Measurements from ENCODE around the gene TLX2. TPM values are rescaled to one million over a fixed set of nuclear protein-coding genes. Genes with fewer than 3 reads are reported as not detected.

Gene TLX2
- total RNA-seq, 1 experiment from 2014 or later, result not detected

DNA sequence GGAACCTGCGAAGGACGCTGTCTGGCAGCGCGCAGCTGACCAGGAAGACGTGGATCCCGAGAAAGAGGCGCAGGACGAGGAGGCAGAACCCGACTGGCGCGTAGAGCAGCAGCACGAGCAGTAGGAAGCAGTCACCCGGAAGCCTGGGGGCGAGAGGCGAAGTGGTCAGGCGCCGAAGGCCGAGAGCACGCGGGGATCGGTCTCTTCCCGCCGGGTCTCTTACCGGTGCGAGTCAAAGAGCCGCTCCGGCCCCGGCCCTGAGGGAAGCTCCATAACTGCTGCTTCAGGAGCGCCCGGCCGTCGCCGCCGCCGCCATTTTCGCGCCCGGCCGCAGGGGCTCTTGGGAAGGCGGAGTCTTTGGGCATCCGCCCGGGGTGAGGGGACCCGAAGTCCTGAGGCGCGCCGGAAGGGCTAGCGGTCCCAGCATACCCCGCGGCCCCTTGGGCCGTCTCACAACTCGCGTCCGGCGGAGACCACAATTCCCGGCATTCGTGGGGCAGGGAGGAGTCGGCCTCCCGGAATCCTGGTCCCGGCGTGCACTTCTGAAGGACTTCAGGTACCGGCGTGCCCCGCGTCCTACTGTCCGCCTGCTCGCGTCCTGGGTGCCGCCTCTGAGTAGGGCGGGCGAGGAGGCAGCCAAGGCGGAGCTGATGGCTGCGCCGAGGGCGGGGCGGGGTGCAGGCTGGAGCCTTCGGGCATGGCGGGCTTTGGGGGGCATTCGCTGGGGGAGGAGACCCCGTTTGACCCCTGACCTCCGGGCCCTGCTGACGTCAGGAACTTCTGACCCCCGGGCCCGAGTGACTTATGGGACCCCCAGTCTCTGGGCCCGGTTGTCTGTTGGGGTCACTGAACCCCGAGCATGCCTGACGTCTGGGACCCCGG is 15.3 kb downstream of the TLX2 start, which contains the start of the genes AUP1 and HTRA2:
Gene AUP1 (minus strand): TSS at position 350 of the 882 bp plus-strand sequence. CDS start 77 bp downstream, at position 273.
Gene HTRA2 (plus strand): TSS at position 577 of the 882 bp plus-strand sequence. CDS start 74 bp downstream, at position 651.
- no peaks in the 10 kb centered on the region for H3K27me3 ChIP-seq (replicated peaks; ENCODE audit: insufficient read depth, low read depth, low read length, poor library complexity)
- H3K36me3 ChIP-seq (ENCODE audit: insufficient read depth, low read length, poor library complexity, severe bottlenecking), result peaks cover 30% of the 10 kb centered on the region
- peaks cover 16% of the 10 kb centered on the region for H3K4me1 ChIP-seq (ENCODE audit: insufficient read depth, low read length, poor library complexity, severe bottlenecking)
- CTCF ChIA-PET, result no interaction called here
- no TSS peak for BruUV-seq (replicated peaks)
- POLR2A ChIA-PET (ENCODE audit: low non-redundant PET), result interaction anchor here (0.5 kb wide), 1 partner anchor 55 kb away, joined by 7 read pairs; no protein-coding TSS in a partner anchor
- peak within 1 kb of the TSS; percentile 97 for H3K4me3 ChIP-seq (ENCODE audit: low read depth, low read length, poor library complexity, severe bottlenecking)
- intact Hi-C loops (cut with micrococcal nuclease; ENCODE audit: unreplicated experiment), result loop anchor here (2.0 to 10.0 kb wide), 4 partner anchors 23 to 277 kb away; partner anchors contain the start of genes CCDC142, PCGF1 and TTC31
- DNase-seq (ENCODE audit: low spot score), result peak; percentile 100
- H3K9me3 ChIP-seq (ENCODE audit: low read depth, low read length, poor library complexity, severe bottlenecking), result no peaks in the 10 kb centered on the region
- TF ChIP-seq EZH2 (IDR thresholded peaks at IDR 0.05; ENCODE audit: borderline replicate concordance, low read depth, low read length, poor library complexity, severe bottlenecking), result no peak
- TF ChIP-seq, protein P1, sequence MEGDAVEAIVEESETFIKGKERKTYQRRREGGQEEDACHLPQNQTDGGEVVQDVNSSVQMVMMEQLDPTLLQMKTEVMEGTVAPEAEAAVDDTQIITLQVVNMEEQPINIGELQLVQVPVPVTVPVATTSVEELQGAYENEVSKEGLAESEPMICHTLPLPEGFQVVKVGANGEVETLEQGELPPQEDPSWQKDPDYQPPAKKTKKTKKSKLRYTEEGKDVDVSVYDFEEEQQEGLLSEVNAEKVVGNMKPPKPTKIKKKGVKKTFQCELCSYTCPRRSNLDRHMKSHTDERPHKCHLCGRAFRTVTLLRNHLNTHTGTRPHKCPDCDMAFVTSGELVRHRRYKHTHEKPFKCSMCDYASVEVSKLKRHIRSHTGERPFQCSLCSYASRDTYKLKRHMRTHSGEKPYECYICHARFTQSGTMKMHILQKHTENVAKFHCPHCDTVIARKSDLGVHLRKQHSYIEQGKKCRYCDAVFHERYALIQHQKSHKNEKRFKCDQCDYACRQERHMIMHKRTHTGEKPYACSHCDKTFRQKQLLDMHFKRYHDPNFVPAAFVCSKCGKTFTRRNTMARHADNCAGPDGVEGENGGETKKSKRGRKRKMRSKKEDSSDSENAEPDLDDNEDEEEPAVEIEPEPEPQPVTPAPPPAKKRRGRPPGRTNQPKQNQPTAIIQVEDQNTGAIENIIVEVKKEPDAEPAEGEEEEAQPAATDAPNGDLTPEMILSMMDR (conservative IDR thresholded peaks at IDR 0.05; ENCODE audit: low read depth, low read length), result no peak
- peak within 1 kb of the TSS; percentile 91 for H3K27ac ChIP-seq (ENCODE audit: low read depth, low read length, poor library complexity, severe bottlenecking)

DNA sequence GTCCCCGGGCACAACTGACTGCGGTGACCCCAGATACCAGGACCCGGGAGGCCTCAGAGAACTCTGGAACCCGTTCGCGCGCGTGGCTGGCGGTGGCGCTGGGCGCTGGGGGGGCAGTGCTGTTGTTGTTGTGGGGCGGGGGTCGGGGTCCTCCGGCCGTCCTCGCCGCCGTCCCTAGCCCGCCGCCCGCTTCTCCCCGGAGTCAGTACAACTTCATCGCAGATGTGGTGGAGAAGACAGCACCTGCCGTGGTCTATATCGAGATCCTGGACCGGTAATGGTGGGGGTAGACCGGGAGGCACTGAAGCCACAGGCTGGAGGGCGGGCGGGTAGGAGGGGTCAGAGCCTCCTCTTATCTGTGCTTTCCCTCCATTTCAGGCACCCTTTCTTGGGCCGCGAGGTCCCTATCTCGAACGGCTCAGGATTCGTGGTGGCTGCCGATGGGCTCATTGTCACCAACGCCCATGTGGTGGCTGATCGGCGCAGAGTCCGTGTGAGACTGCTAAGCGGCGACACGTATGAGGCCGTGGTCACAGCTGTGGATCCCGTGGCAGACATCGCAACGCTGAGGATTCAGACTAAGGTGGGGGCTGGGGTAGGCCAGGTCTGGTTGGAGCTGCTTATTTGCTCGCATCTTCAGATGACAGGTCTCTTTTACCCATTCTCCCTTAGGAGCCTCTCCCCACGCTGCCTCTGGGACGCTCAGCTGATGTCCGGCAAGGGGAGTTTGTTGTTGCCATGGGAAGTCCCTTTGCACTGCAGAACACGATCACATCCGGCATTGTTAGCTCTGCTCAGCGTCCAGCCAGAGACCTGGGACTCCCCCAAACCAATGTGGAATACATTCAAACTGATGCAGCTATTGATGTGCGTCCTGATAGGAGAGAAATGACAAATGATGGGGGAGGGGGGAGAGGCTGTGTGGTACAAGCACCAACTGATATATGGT is 16.3 kb downstream of the TLX2 start:
- CTCF ChIA-PET, result no interaction called here
- DNase-seq (ENCODE audit: low spot score), result peak; percentile 42
- BruUV-seq (replicated peaks), result no TSS peak
- intact Hi-C loops (cut with micrococcal nuclease; ENCODE audit: unreplicated experiment), result loop anchor here (5.0 to 10.0 kb wide), 2 partner anchors 196 to 278 kb away; no protein-coding TSS in a partner anchor
- TF ChIP-seq, protein P1 (conservative IDR thresholded peaks at IDR 0.05; ENCODE audit: low read depth, low read length), result no peak
- TF ChIP-seq EZH2 (IDR thresholded peaks at IDR 0.05; ENCODE audit: borderline replicate concordance, low read depth, low read length, poor library complexity, severe bottlenecking), result no peak
- peaks cover 30% of the 10 kb centered on the region for H3K36me3 ChIP-seq (ENCODE audit: insufficient read depth, low read length, poor library complexity, severe bottlenecking)
- POLR2A ChIA-PET (ENCODE audit: low non-redundant PET), result interaction anchor here (0.5 kb wide), 1 partner anchor 56 kb away, joined by 7 read pairs; no protein-coding TSS in a partner anchor
- H3K9me3 ChIP-seq (ENCODE audit: low read depth, low read length, poor library complexity, severe bottlenecking), result no peaks in the 10 kb centered on the region
- no peaks in the 10 kb centered on the region for H3K27me3 ChIP-seq (replicated peaks; ENCODE audit: insufficient read depth, low read depth, low read length, poor library complexity)
- peak overlapping the region; percentile 91 for H3K27ac ChIP-seq (ENCODE audit: low read depth, low read length, poor library complexity, severe bottlenecking)
- H3K4me3 ChIP-seq (ENCODE audit: low read depth, low read length, poor library complexity, severe bottlenecking), result peak overlapping the region; percentile 97
- H3K4me1 ChIP-seq (ENCODE audit: insufficient read depth, low read length, poor library complexity, severe bottlenecking), result peaks cover 16% of the 10 kb centered on the region

DNA sequence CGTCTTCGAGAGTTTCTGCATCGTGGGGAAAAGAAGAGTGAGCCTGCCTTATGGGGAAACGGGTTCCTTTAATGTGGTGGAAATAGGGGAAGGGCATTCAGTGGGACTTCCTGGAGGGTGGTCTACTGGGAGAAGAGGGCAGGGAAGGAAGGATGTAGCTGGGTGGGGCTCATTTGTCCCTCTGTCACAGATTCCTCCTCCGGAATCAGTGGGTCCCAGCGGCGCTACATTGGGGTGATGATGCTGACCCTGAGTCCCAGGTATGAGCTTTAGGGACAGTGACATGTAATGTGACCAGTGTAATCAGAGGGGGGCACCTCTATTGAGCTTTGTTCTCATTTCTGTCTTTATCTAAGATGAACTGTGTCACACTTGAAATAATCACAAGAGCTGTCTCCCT is 17.4 kb downstream of the TLX2 start:
- no TSS peak for BruUV-seq (replicated peaks)
- Histone ChIP-seq H3K27ac (ENCODE audit: low read depth, low read length, poor library complexity, severe bottlenecking) (no peak overlapping the region), H3K4me1 (ENCODE audit: insufficient read depth, low read length, poor library complexity, severe bottlenecking) (peaks cover 16% of the 10 kb centered on the region), H3K4me3 (ENCODE audit: low read depth, low read length, poor library complexity, severe bottlenecking) (no peak overlapping the region), H3K36me3 (ENCODE audit: insufficient read depth, low read length, poor library complexity, severe bottlenecking) (peaks cover 20% of the 10 kb centered on the region), H3K9me3 (ENCODE audit: low read depth, low read length, poor library complexity, severe bottlenecking) (no peaks in the 10 kb centered on the region), H3K27me3 (replicated peaks; ENCODE audit: insufficient read depth, low read depth, low read length, poor library complexity) (no peaks in the 10 kb centered on the region)
- ChIA-PET CTCF (interaction anchor here (0.6 to 1.0 kb wide), 5 partner anchors 24 to 282 kb away, joined by 3 to 7 read pairs (median 3); partner anchors contain the start of genes CCDC142, PCGF1 and TTC31), POLR2A (ENCODE audit: low non-redundant PET) (no interaction called here)
- DNase-seq (ENCODE audit: low spot score), result no peak
- TF ChIP-seq, protein P1 (conservative IDR thresholded peaks at IDR 0.05; ENCODE audit: low read depth, low read length), result no peak
- no peak for TF ChIP-seq EZH2 (IDR thresholded peaks at IDR 0.05; ENCODE audit: borderline replicate concordance, low read depth, low read length, poor library complexity, severe bottlenecking)
- intact Hi-C loops (cut with micrococcal nuclease; ENCODE audit: unreplicated experiment), result loop anchor here (1.0 to 10.0 kb wide), 3 partner anchors 48 to 279 kb away; partner anchors contain the start of gene TTC31
